Epidermal melanocyte (primary cell): Measurements from ENCODE around the gene KRABD2.
"Not testable (repeated sequence)": the region's sequence is repeated elsewhere in the genome, so short reads cannot be mapped to it uniquely, and the experiment has no call there.

Source experiments
- DNase-seq: peaks from one replicate; pipeline ENCODE4 v3.0.0; 2011; ENCODE audit warnings: low spot score; ENCODE audit not compliant: insufficient read length

KRABD2 gene

DNA sequence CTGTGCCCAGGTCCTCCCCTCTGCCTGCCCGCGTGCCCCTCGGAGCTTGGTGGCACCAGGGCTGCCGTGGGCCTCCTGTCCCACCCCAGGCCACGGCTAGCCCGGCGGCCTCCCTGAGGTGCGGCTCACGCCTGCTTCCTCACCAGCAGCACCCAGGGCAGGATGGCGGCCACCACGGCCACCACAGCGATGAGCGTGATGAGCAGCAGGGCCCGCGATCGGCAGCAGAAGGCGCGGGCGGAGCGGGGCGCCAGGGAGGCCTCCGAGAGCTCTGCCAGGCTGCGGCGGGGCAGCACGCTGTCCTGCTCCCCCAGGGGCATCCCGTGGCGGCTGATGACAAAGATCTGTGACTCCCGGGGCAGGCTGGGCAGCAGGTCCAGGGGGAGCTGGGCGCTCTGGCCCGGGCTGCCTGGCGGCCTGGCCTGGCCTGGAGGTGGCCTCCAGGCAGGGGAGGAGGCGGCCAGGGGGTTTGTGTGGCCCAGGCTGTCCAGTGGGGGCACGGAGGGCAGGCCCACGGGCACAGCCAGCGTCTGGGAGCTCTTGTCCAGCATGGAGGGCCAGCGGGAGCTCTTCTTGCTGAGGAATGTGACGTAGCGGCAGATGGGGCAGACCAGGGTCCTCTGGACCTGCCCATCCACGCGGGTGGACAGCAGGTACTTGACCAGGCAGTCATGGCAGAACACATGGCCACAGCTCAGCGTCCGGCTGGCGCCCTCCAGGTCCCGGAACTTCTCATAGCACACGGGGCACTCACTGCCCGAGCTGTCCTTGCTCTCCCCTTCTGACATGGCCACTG is 16.4 kb upstream of the KRABD2 start:
- DNase-seq = no peak

DNA sequence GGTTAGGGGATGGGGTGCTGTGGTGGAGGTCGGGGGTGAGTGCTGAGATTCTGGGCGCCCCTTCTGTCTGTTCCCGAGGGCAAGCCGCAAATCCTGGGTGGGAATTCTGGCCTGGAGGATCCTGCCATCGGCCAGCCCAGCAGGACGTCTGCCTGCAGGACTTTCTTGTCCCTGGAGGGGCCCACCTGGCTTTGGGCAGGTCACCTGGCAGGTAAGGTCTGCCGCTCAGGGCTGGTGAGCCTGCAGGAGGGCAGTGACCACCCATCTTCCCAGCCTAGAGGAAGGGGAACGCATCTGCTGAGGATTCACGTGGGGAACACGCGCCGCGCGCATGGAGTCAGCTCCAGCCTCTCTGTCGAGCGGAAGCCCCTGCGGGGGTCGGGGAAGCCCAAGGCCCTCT is 15.8 kb upstream of the KRABD2 start:
- no peak for DNase-seq

- DNase-seq = no peak
Measured at GRCh38 chr17:8391711-8392110, 15.2 kb upstream of the KRABD2 start.

DNA sequence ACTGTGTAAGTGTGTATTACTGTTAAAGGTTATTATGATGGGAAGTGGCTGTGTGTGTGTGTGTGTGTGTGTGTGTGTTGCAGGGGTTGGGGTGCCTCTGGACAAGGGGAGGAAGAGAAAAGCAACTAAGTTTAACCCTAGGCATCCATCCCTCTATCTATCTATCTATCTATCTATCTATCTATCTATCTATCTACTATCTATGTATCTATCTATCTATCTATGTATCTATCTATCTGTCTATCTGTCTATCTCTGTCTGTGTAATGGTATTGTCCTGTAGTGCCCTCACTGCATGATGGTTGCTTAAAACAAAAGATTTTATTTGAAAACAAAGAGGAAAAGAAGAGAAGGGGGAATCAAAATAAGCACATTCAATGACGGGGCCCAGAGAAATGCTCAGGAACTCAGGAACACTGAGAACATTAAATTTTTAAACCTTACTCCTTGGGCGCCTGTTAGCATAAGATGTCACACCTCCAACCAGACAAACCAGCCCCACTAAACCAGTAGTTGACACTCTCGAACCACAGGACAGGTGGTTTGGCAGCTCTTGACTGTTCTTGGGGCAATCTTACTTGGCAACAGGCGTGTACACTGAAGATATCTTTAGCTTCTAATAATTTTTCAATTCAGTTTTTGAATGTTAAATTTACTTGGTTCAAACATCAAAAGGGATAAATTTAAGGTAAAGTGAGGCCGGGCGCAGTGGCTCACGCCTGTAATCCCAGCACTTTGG is 11.6 kb upstream of the KRABD2 start:
- DNase-seq = no peak

- no peak for DNase-seq
Measured at GRCh38 chr17:8386841-8387240, 10.3 kb upstream of the KRABD2 start.

DNA sequence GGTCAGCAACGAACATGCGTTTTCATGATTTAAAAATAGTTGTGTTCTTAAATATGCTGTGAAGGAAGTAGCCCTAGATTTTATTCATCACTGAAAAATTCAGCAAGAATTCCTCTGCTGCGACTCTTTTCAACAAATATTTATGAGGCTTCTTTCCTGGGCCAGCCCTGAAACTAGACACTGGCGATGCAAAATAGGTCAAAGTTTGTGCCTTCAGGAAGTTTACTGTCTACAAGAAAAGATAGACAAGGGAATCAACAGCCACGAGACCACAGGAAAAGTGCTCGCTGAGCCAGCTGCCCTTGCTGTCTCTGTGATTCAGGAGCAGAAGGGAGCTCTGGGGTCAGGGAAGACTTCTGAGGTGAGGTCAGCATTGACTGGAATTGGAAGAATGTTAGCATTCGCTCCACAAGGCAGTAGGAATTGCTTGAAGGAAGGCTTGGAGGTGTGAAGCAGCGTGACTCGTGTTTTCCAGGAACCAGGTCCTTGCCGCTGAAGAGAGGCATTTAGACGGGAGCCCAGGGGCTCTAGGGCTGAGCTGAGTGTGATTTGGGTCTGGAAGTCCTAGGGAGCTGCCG is 8.4 kb upstream of the KRABD2 start:
- DNase-seq = peak; percentile 33

- peak; percentile 95 for DNase-seq
Measured at GRCh38 chr17:8383143-8383822, 6.8 kb upstream of the KRABD2 start, which contains the start of gene RPL26. TSS of gene RPL26 (minus strand) at chr17:8383193. CDS start at chr17:8382310, 883 bp downstream.

GRCh38 chr17:8382880-8383142 is 6.3 kb upstream of the KRABD2 start:
- no peak for DNase-seq

GRCh38 chr17:8382052-8382879 is 5.8 kb upstream of the KRABD2 start:
- DNase-seq = no peak

GRCh38 chr17:8380049-8380448 is 3.5 kb upstream of the KRABD2 start:
- no peak for DNase-seq

- not testable (repeated sequence) for DNase-seq
Measured at GRCh38 chr17:8378117-8378516, 1.6 kb upstream of the KRABD2 start.

- DNase-seq = no peak
Measured at GRCh38 chr17:8377422-8377821, 918 bp upstream of the KRABD2 start.

DNA sequence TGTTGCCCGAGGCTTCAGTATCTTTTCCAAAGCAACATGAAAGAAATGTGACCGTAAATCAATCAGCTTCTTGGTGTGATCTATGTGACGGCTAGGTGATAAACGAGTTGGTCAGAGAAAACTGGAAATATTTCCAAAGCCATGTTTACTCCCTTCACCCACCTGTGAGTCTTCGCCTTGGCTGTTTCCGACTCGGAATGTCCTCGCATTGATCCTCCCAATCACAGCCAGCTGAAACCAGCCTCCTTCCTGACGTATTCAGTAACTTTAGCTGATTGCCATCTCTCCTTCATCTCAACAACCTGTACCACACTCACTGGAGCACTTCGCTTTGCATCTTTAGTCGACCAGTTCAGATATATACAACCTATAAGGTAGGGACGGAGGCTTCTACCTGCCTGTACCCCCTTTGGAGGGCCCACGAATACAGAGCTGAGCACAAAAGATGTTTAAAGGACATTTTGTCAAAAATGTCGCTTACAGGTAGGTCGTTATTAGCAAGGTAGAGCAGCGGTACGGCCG is 705 bp downstream of the KRABD2 start:
- DNase-seq = no peak

GRCh38 chr17:8373856-8374255 is 2.6 kb downstream of the KRABD2 start:
- not testable (repeated sequence) for DNase-seq

GRCh38 chr17:8372422-8372821 is 4.1 kb downstream of the KRABD2 start:
- no peak for DNase-seq

DNA sequence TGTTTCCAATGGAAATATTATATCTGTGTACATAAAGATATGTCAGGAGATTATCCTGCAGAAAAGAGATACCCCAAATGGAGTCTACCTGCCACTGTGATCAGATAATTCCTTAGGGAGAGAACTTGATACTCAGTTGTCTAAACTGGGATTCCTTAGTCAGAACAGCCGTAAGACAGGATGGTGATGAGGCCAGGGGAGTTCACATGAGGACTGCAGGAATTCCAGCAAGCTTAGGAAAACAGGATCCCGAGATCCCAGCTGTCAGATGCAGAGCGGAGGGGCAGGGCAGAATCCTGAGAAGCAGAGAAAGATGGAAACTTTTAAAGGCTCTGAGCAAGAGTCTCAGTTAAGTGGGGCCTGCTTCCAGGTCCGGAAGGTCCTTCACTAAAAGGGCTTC is 4.7 kb downstream of the KRABD2 start:
- no peak for DNase-seq

DNA sequence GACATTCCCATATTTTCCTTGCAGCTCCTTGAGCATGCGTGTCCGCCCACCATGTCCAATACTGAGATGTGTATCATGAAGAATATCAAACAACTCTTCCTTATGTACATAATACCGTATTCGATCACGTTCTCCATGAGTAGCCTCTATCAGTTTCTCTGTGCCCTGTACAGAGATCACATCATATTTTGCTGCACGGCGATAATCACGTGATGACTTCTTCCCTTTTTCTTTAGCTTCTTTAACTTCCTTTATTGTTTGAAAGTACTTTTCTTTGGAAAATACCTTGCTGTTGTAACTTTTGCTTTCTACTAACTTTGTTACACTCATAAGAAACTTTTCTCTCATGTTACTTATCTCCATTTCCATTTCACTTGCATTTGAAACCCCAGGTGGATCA is 6.6 kb downstream of the KRABD2 start:
- DNase-seq = no peak

DNA sequence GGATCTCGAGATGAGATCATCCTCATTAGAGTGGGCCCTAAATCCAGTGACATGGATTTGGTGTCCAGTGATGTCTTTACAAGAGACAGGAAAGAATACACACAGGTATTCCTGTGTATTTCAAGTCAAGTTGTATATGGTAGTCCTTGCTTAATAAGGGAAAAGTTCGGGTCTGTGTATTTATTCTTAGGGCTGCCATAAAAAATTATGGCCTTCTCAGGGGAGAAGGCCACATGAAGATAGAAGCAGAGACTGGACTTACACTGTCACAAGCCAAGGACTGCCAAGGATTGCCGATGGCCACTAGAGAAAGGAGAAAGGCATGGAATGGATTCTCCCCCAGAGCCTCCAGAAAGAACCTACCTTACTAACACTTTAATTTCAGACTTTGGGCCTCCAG is 8.3 kb downstream of the KRABD2 start:
- no peak for DNase-seq

- DNase-seq = no peak
Measured at GRCh38 chr17:8366231-8366630, 10.3 kb downstream of the KRABD2 start.

GRCh38 chr17:8365143-8365542 is 11.4 kb downstream of the KRABD2 start:
- DNase-seq = no peak
